Measurements from ENCODE around the gene GOT1.

- no peak for TF ChIP-seq CTCF (conservative IDR thresholded peaks at IDR 0.05; ENCODE audit: low read depth in 2 of 2)
- no peak for TF ChIP-seq CREB1 (CRISPR knock-in tag; IDR thresholded peaks at IDR 0.05; ENCODE audit: low read depth)
- no peak for TF ChIP-seq ZNF331 (CRISPR knock-in tag; IDR thresholded peaks at IDR 0.05; ENCODE audit: low read depth)
- TF ChIP-seq EZH2phosphoT487 (IDR thresholded peaks at IDR 0.05; ENCODE audit: unreplicated experiment): no peak
- no peak for TF ChIP-seq POLR2AphosphoS5 (IDR thresholded peaks at IDR 0.05; ENCODE audit: low read depth)
Measured at GRCh38 chr10:99411546-99411945, 18.9 kb downstream of the GOT1 start.
